Kasumi-1 (cell line): ENCODE data around the gene SPANXD.
"Not testable (repeated sequence)": the region's sequence is repeated elsewhere in the genome, so short reads cannot be mapped to it uniquely, and the experiment has no call there.

Source experiments
- DNase-seq, 2 experiments: peaks; one replicate each; lab custom pipeline; 2025; lab: John Stamatoyannopoulos, UW

Gene SPANXD

GRCh38 chrX:141698639-141699038 lies at the start of gene SPANXD:
TSS of gene SPANXD (minus strand) at chrX:141698739. CDS start at chrX:141698405, 334 bp downstream.
- not testable (repeated sequence) for DNase-seq

- DNase-seq, result no peak
Observed at GRCh38 chrX:141742666-141743065, 44.1 kb upstream of the SPANXD start.

GRCh38 chrX:141736656-141737055 lies 38.1 kb upstream of the SPANXD start:
- no peak for DNase-seq

GRCh38 chrX:141733371-141733770 lies 34.8 kb upstream of the SPANXD start:
- DNase-seq, result no peak

GRCh38 chrX:141732031-141732430 lies 33.5 kb upstream of the SPANXD start:
- no peak for DNase-seq

- DNase-seq, result no peak
Observed at GRCh38 chrX:141724186-141724585, 25.6 kb upstream of the SPANXD start.

- DNase-seq, result no peak
Observed at GRCh38 chrX:141714680-141715079, 16.1 kb upstream of the SPANXD start.

- no peak for DNase-seq
Observed at GRCh38 chrX:141701072-141701471, 2.5 kb upstream of the SPANXD start.

- no peak for DNase-seq
Observed at GRCh38 chrX:141673946-141674345, 24.6 kb downstream of the SPANXD start.

- DNase-seq, result no peak
Observed at GRCh38 chrX:141669689-141670088, 28.9 kb downstream of the SPANXD start.

- no peak for DNase-seq
Observed at GRCh38 chrX:141668371-141668770, 30.2 kb downstream of the SPANXD start.

GRCh38 chrX:141662781-141663180 lies 35.8 kb downstream of the SPANXD start:
- DNase-seq, result no peak

- no peak for DNase-seq
Observed at GRCh38 chrX:141652286-141652685, 46.3 kb downstream of the SPANXD start.
